ENCODE results near the gene WLS. TPM values are rescaled to one million over a fixed set of nuclear protein-coding genes. Genes with fewer than 3 reads are reported as not detected.

Gene WLS
- total RNA-seq, 4 donors from 2014 or later = 94.8 to 228 (median 163) TPM

DNA sequence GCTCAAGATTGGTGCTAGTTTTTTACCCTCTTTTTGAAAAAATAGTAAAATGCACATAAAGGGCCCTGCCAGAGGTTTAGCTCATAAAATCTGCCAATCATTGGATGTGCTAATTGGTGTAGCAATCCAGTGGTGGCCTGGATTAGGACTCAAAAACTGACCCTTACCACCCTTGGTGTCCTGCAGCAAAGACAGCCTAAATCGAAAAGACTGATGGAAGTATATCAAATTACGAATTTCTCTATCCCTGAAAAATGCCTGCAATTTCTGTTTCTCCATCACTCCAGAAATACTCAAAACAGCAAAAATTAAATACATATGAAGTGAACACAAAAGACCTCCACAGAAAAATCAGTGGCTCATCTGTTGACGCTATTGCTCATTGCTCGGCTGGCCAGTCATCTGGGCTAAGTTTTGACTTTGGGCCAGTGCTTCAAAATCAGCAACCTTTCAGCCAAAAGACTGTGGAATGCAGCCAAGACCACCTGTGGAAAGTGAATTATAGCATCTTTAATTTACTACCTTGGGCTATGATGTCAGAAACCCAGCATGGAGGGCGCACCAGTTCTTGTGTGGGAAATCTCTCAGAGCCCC, 30.0 kb downstream of the WLS start:
- 58% methylated on average over 5 of the region's 5 CpGs for WGBS
- Histone ChIP-seq H3K9me3 (no peaks in the 10 kb centered on the region), H3K36me3 (no peaks in the 10 kb centered on the region), H3K4me1 (peaks cover 48 to 98% (median 90%) of the 10 kb centered on the region in 4 donors), H3K4me3 (no peak overlapping the region), H3K27me3 (no peaks in the 10 kb centered on the region), H3K27ac (replicated peaks in 1 of 4) (peak overlapping the region; percentile 5 to 40 (median 27))
- intact Hi-C loops (cut with DNase I) = no loop called here
- DNase-seq (ENCODE audit: extremely low spot score) = no peak
- TF ChIP-seq POLR2A (IDR thresholded peaks at IDR 0.05; ENCODE audit: low read depth) (no peak), POLR2AphosphoS5 (IDR thresholded peaks at IDR 0.05) (no peak), EP300 (IDR thresholded peaks at IDR 0.05) (no peak)
- TF ChIP-seq, protein P1, sequence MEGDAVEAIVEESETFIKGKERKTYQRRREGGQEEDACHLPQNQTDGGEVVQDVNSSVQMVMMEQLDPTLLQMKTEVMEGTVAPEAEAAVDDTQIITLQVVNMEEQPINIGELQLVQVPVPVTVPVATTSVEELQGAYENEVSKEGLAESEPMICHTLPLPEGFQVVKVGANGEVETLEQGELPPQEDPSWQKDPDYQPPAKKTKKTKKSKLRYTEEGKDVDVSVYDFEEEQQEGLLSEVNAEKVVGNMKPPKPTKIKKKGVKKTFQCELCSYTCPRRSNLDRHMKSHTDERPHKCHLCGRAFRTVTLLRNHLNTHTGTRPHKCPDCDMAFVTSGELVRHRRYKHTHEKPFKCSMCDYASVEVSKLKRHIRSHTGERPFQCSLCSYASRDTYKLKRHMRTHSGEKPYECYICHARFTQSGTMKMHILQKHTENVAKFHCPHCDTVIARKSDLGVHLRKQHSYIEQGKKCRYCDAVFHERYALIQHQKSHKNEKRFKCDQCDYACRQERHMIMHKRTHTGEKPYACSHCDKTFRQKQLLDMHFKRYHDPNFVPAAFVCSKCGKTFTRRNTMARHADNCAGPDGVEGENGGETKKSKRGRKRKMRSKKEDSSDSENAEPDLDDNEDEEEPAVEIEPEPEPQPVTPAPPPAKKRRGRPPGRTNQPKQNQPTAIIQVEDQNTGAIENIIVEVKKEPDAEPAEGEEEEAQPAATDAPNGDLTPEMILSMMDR (IDR thresholded peaks at IDR 0.05) = no peak

DNA sequence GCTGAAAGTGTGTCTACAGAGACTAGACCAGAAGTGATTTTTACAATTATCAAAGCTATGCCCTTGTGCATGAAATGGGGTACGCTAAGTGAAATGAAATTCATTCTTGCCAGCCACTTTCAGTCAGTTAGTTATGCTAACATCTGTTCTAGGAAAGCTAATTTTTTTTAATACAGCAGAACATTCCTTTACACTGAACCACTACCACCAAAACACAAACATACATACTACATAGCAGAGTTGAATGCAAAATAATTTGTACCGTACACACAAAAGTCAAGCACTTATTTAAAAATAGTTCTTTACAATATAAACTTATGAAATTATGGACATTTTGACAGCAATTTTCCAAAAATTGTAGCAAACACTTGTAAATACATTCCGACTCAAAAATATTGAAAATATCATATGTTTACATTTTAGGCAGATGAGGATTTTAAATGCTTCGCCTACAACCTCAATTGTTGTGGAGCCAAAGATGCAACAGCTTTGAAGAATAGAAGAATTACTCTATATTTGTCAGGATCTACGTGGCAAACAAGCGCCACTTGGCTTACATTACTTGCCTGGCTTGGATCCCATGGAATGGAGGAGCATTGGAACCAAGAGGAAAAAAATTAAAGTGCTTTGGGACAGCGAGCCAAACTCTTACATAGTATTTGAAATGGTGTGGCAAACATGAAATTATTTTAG, 30.6 kb downstream of the WLS start:
- intact Hi-C loops (cut with DNase I) = no loop called here
- no peaks in the 10 kb centered on the region for H3K27me3 ChIP-seq
- peaks cover 48 to 98% (median 90%) of the 10 kb centered on the region in 4 donors for H3K4me1 ChIP-seq
- H3K36me3 ChIP-seq = no peaks in the 10 kb centered on the region
- H3K27ac ChIP-seq (replicated peaks in 1 of 4) = peak overlapping the region; percentile 5 to 40 (median 27)
- DNase-seq (ENCODE audit: extremely low spot score) = no peak
- no peaks in the 10 kb centered on the region for H3K9me3 ChIP-seq
- WGBS = 49% methylated on average over 7 of the region's 7 CpGs
- TF ChIP-seq, protein P1 (IDR thresholded peaks at IDR 0.05) = no peak
- no peak for TF ChIP-seq EP300 (IDR thresholded peaks at IDR 0.05)
- TF ChIP-seq POLR2A (IDR thresholded peaks at IDR 0.05; ENCODE audit: low read depth) = no peak
- TF ChIP-seq POLR2AphosphoS5 (IDR thresholded peaks at IDR 0.05) = no peak
- no peak overlapping the region for H3K4me3 ChIP-seq

DNA sequence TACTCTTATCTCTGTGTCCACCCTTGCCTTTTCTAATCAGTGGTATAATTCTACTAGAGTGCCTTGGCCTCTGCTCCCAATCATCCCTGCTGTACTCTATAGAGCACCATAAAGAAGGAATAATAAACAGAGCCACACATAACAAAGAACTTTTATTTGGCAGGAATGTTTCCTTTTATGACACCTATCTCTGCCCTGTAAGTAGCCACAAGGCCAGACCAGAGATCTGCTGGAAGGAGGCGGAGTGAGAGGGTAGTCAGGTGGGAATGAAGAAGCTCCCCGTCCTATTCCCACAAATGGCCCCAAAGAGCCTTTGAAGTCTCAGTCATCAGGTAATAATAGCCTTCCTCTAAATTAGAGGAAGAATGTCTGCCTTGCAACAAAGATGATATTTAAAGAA, 32.7 kb downstream of the WLS start:
- no peak for TF ChIP-seq POLR2A (IDR thresholded peaks at IDR 0.05; ENCODE audit: low read depth)
- TF ChIP-seq EP300 (IDR thresholded peaks at IDR 0.05) = no peak
- no peak for TF ChIP-seq POLR2AphosphoS5 (IDR thresholded peaks at IDR 0.05)
- TF ChIP-seq, protein P1 (IDR thresholded peaks at IDR 0.05) = no peak
- Histone ChIP-seq H3K4me1 (peaks cover 27 to 96% (median 83%) of the 10 kb centered on the region in 4 donors), H3K27ac (replicated peaks in 1 of 4) (peak overlapping the region in 3 of 4 donors; percentile 16 to 58 (median 58)), H3K4me3 (no peak overlapping the region), H3K27me3 (no peaks in the 10 kb centered on the region), H3K9me3 (no peaks in the 10 kb centered on the region), H3K36me3 (no peaks in the 10 kb centered on the region)
- intact Hi-C loops (cut with DNase I) = no loop called here
- 88% methylated on average over 2 of the region's 2 CpGs for WGBS
- no peak for DNase-seq (ENCODE audit: extremely low spot score)

DNA sequence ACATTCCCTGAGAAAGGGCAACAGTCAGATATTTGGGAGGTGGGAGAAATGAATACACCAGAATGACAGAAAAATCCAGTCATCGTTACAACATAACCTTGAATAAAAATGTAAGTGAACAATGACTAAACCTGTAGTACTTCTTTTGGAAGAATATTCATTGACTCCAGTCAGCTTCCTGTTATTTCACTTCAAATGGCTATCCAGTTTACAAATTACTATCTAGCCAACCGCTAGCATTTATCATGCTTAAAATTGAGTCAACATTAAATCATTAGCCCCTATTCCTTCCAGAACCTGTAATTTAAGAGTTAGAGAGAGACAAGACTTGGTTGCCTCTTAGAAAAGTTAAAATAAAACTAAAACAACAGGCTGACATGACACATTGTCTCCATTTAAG, 33.6 kb downstream of the WLS start:
- H3K4me3 ChIP-seq = no peak overlapping the region
- no peak for DNase-seq (ENCODE audit: extremely low spot score)
- peaks cover 26 to 93% (median 77%) of the 10 kb centered on the region in 4 donors for H3K4me1 ChIP-seq
- WGBS = 91% methylated on average over 2 of the region's 2 CpGs
- peak overlapping the region in 3 of 4 donors; percentile 58 to 60 (median 58) for H3K27ac ChIP-seq (replicated peaks in 1 of 4)
- no peaks in the 10 kb centered on the region for H3K27me3 ChIP-seq
- peaks cover 0 to 2% (median under 1%) of the 10 kb centered on the region in 4 donors for H3K36me3 ChIP-seq
- intact Hi-C loops (cut with DNase I) = no loop called here
- TF ChIP-seq POLR2AphosphoS5 (IDR thresholded peaks at IDR 0.05) = no peak
- TF ChIP-seq POLR2A (IDR thresholded peaks at IDR 0.05; ENCODE audit: low read depth) = no peak
- TF ChIP-seq EP300 (IDR thresholded peaks at IDR 0.05) = no peak
- TF ChIP-seq, protein P1 (IDR thresholded peaks at IDR 0.05) = no peak
- no peaks in the 10 kb centered on the region for H3K9me3 ChIP-seq

Measured in esophagus muscularis mucosa (tissue), 4 donors.